CD1c-positive myeloid dendritic cell (primary cell): ENCODE measurements around the gene TBX21.

Experiments
- DNase-seq: peaks from one replicate; pipeline ENCODE4 v3.0.0-alpha.2; 2016; ENCODE audit errors: extremely low spot score

TBX21 gene

DNA sequence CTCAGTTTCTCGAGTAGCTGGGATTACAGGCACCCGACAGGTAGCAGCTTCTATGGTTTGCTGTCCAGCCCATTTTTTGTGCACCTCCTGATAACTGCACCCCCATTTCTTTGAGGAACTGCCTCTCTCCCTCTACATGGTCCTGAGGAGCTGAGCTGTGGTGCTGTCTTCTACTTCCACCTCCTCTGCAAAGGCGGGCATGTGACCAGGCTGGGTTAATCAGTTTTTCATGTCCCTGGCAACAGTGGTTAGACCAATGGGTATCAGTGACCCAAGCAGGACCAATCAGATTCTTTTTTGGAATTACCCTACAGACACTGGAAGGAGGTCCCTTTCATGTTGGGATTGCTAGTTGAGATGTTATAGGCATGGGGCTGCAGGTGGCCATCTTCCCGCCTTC is 41.3 kb downstream of the TBX21 start:
- DNase-seq: peak; percentile 32

DNA sequence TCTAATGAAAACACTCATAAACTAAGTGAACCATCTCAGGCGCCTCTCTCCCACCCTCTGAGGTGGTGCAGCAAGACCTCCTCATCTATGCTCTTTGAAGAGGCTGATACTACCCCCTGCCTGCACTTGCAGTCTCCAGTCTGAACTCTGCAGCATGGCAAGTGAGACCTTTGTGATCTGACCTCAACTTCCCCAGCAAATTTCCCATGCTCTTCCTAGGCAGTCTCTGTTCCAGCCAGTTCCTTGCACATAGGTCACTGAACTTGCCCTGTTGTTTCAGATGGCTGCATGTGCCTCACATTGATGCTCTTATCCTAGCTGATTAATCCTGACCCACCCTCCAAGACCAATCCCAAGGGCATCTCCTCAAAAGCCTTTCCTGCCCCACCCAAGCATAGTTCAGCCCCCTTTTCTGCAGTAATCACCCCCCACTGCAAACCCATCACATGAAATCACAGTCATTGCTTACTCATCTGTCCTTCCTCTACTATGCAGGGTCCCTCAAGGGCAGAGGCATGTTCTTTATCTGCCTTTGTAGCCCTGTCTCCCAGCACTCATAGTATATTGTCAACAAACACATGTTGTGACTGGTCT is 42.0 kb downstream of the TBX21 start:
- DNase-seq: no peak

DNA sequence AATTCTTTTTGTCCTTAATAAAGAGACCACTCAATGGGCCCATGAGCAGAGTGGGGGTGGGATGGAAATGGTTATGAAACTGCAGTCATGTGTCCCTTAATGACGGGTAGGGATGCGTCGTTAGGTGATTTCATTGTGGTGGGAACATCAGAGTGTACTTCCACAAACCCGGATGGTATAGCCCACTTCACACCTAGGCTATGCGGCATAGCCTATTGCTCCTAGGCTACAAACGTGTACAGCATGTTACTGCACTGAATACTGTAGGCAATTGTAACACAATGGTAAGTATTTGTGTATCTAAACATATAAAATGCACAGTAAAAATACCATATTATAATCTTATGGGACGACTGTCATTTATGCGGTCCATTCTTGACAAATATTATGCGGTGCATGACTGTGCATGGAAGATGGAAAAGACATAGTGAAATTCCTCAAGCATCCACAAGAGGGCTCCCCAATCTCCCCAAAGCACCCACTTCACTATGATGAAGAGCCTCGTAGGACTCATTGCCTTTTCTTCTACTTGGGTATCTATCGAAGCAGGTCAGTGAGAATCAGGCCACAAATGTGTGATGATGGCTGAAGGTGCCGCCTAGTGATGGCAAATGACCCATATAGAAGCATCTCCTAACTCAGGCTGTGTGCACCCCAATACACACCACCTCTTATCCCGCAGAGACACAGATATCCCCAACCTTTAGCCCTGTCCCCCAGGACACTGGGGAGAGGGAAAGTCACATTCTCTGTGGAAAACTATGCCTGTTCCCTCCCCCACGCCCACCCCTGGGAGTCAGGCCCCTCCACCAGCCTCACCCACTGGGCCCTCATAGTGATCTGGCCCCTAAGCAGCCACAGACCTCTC is 43.5 kb downstream of the TBX21 start:
- peak; percentile 65 for DNase-seq

DNA sequence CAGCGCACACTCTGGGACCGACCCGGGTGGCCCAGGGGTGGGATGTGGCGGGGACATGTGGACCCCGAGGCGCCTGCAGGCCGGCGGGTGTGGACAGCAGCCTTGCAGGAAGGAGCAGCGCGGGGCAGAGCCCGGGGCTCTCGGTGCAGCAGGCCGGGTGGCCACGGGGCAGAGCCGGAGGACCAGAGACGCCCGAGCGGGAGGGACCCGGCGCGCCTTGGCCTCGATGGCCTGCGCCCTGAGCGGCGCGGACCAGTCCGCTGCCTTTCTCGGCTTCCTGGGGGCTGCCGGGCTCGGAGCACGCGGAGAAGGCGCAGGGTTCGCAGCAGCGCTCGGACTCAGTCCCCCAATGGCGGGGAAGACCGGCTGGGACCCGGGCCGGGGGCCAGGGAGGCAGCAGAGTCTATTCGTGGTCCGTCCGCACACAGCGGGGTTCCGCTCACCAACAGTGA is 45.2 kb downstream of the TBX21 start:
- DNase-seq: no peak

DNA sequence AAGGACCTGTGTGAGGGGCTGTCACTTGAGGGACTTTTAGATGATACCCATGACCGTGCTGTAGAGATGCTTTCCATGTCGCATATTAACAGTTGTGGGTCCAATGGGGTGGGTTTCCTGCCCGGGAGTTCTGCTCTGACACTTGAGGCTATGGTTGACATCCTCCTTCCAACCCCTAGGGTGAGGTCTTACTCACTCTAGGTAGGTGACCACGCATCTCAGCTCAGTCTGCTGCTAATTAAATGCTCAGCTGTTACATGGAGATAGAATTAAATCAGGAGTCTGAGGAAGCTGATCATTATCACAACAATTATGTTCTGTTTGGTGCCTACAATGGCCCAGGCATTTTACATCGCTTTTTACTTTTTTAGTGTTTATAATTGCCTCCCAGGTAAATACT is 48.4 kb downstream of the TBX21 start:
- no peak for DNase-seq

DNA sequence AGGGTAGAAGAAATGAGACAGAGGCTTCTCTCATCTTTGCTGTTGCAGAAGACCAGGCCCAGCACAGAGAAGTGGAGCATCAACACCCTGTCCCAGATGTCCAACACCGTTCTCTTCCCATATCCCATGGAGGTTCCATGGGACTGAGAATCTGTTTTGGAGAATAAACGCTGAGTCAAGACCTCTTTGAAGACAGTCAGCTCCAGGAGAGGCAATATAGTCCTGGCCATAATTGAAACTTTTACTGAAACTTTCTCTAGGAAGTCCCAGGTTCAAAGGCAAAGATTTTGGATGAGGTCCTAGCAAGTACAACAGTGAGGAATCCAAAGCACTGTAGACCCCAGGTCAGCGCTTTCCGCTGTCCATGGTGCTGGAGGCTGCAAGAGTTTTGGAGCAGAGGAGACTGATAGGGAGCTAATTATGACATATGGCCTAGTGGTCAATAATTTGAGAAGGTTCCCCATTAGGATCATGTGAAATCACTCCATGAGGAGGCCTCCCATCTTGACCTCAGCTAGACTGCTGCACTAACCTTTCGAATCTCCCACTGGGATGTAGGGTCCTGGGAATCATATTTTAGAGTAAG is 52.6 kb downstream of the TBX21 start:
- DNase-seq: no peak

DNA sequence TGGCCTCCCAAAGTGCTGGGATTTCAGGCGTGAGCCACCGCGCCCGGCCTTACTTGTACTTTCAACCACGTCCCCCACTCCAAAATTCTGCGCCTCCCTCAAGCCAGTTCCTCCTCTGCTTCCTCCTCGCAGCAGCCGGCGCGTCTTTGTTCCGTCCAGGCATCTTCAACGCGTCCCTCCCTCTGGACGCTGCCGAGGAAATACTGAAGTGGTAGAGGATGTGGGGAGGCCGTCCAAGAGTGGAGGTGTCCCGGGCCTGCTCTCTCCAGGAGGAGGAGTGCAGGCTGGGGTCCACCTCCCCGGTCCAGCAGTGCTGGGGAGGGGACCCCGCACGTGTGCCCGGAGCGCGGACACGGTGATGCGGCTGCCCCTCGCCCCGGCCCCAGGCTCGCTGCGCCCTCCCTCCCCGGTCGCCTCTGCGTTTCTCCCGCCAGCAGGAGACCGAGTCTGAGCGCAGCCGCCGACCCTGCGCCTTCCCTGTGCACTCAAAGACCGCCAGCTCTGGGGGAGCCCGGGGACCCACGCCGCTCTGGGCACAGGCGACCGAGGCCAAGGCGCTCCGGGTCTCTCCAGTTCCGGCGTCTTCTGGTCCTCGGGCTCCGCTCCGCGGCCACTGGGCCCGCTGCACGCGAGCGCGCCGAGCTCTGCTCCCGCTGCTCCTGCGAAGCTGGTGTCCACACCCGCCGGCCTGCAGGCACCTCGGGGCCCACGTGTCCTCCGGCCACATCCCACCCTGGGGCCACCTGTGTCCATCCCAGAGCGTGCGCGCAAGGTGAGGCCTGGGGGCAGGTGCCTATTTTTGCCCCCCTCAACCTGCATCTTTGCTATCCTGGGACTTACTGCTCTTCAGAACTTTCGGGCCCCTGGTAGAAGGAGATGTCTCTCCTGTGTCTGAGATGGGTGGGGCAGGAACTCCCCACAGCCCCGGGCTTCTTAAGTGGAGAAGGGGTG is 56.9 kb downstream of the TBX21 start:
- peak; percentile 50 for DNase-seq

DNA sequence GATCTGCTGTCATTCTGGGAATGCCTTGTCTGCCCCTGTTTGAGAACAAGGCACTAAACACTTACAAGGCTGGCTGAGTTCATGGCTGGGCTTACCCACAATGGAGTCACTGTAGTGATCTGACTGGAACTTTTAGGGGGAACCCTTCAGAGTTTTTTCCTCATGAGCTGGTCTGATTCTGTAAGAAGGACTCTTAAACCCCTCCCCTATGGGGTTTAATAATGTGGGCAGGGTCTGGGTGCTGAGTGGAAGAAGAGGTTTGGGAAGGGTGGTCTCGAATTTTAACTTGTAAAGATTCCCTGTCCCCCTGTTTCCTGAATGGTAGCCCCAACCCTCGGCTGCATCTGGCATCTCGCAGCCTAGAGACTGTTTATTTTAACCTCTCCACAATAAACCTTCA is 58.0 kb downstream of the TBX21 start:
- no peak for DNase-seq

DNA sequence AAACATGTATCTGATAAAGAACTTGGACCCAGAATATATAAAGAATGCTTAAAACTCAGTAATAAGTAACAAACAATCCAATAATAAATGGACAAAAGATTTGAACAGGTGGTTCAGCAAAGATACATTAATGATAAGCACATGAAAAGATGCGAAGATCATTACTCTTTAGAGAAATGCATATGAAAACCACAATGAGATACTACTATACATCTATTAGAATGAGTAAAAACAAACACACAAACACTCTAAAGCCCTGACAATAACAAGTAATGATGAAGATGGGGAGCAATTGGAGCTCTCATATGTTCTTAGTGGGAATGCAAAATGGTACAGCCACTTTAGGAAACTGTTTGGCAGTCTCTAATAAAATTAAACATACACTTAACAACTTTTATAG is 59.4 kb downstream of the TBX21 start:
- DNase-seq: no peak

DNA sequence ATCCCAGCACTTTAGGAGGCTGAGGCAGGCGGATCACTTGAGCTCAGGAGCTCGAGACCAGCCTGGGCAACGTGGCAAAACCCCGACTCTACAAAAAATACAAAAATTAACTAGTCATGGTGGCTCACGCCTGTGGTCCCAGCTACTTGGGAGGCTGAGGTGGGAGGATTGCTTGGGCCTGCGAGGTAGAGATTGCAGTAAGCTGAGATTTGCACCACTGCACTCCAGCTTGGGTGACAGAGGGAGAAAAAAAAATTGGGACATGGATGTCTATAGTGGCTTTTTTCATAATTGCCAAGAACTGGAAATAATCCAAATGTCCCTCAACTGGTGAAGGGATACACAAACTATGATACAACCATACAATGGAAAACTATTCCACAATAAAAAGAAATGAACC is 59.9 kb downstream of the TBX21 start:
- DNase-seq: no peak
